Midbrain (tissue), 1 donor: ENCODE results near the gene CXCR1.
"Not testable (repeated sequence)": the region's sequence is repeated elsewhere in the genome, so short reads cannot be mapped to it uniquely, and the experiment has no call there.

ENCODE experiments used
- DNase-seq: peaks from one replicate; lab custom pipeline; 2025; lab: John Stamatoyannopoulos, UW

CXCR1 gene

GRCh38 chr2:218161644-218162043, 5.1 kb downstream of the CXCR1 start:
- no peak for DNase-seq

- DNase-seq: no peak
Measured at GRCh38 chr2:218155953-218156479, 10.7 kb downstream of the CXCR1 start.

- DNase-seq: no peak
Measured at GRCh38 chr2:218152777-218153176, 14.0 kb downstream of the CXCR1 start.

GRCh38 chr2:218152172-218152571, 14.6 kb downstream of the CXCR1 start:
- no peak for DNase-seq

- DNase-seq: no peak
Measured at GRCh38 chr2:218149848-218150440, 16.8 kb downstream of the CXCR1 start.

GRCh38 chr2:218149098-218149497, 17.7 kb downstream of the CXCR1 start:
- DNase-seq: no peak

- no peak for DNase-seq
Measured at GRCh38 chr2:218146056-218146455, 20.7 kb downstream of the CXCR1 start.

GRCh38 chr2:218145124-218145523, 21.6 kb downstream of the CXCR1 start:
- no peak for DNase-seq

- no peak for DNase-seq
Measured at GRCh38 chr2:218138047-218138446, 28.7 kb downstream of the CXCR1 start.

GRCh38 chr2:218137514-218137913, 29.2 kb downstream of the CXCR1 start:
- no peak for DNase-seq

GRCh38 chr2:218130822-218131221, 35.9 kb downstream of the CXCR1 start:
- no peak for DNase-seq

GRCh38 chr2:218130377-218130776, 36.4 kb downstream of the CXCR1 start:
- DNase-seq: no peak

- no peak for DNase-seq
Measured at GRCh38 chr2:218129458-218130135, 37.2 kb downstream of the CXCR1 start.

- no peak for DNase-seq
Measured at GRCh38 chr2:218128781-218129457, 37.8 kb downstream of the CXCR1 start.

- no peak for DNase-seq
Measured at GRCh38 chr2:218127929-218128455, 38.8 kb downstream of the CXCR1 start.

- no peak for DNase-seq
Measured at GRCh38 chr2:218125626-218126080, 41.1 kb downstream of the CXCR1 start, which contains the start of gene CXCR2. CXCR2 (plus strand) TSS chr2:218126028; CDS start chr2:218134802, 8,774 bp downstream.

GRCh38 chr2:218125095-218125494, 41.7 kb downstream of the CXCR1 start:
- DNase-seq: no peak

GRCh38 chr2:218123986-218124385, 42.8 kb downstream of the CXCR1 start:
- DNase-seq: no peak

GRCh38 chr2:218122286-218122685, 44.5 kb downstream of the CXCR1 start:
- not testable (repeated sequence) for DNase-seq

GRCh38 chr2:218121789-218122188, 45.0 kb downstream of the CXCR1 start:
- DNase-seq: not testable (repeated sequence)
